HG02973 (cell line): Measurements from ENCODE around the gene CCDC80.
"Not testable (repeated sequence)": the region's sequence is repeated elsewhere in the genome, so short reads cannot be mapped to it uniquely, and the experiment has no call there.

Experiments used
- ATAC-seq: cut with Tn5 transposase; IDR thresholded peaks from one replicate; pipeline ENCODE4 v1.9.1; 2021; ENCODE audit warnings: moderate library complexity; ENCODE audit not compliant: unreplicated experiment

Gene CCDC80

GRCh38 chr3:112593258-112593657 lies 47.7 kb downstream of the CCDC80 start:
- ATAC-seq, result no peak

GRCh38 chr3:112587336-112587735 lies 53.6 kb downstream of the CCDC80 start:
- ATAC-seq, result no peak

GRCh38 chr3:112585782-112586181 lies 55.2 kb downstream of the CCDC80 start:
- no peak for ATAC-seq

GRCh38 chr3:112583105-112583504 lies 57.8 kb downstream of the CCDC80 start:
- no peak for ATAC-seq

GRCh38 chr3:112582244-112582874 lies 58.6 kb downstream of the CCDC80 start:
- ATAC-seq, result peak; percentile 54

GRCh38 chr3:112579697-112580096 lies 61.2 kb downstream of the CCDC80 start:
- ATAC-seq, result no peak

- ATAC-seq, result no peak
Observed at GRCh38 chr3:112579232-112579631, 61.7 kb downstream of the CCDC80 start.

GRCh38 chr3:112572701-112573100 lies 68.2 kb downstream of the CCDC80 start:
- no peak for ATAC-seq

GRCh38 chr3:112569265-112569664 lies 71.7 kb downstream of the CCDC80 start:
- no peak for ATAC-seq

GRCh38 chr3:112568642-112569041 lies 72.3 kb downstream of the CCDC80 start:
- no peak for ATAC-seq

- no peak for ATAC-seq
Observed at GRCh38 chr3:112564940-112565305, 76.0 kb downstream of the CCDC80 start.

GRCh38 chr3:112564247-112564939 lies 76.5 kb downstream of the CCDC80 start:
- not testable (repeated sequence) for ATAC-seq

GRCh38 chr3:112561734-112562529 lies 79.0 kb downstream of the CCDC80 start, which contains the start of the genes ATG3 and SLC35A5:
TSS of gene ATG3 (minus strand) at chr3:112561962. CDS start at chr3:112561528, 434 bp downstream.
TSS of gene SLC35A5 (plus strand) at chr3:112562045. CDS start at chr3:112563404, 1,359 bp downstream.
- peak; percentile 80 for ATAC-seq

- peak; percentile 42 for ATAC-seq
Observed at GRCh38 chr3:112561484-112561733, 79.5 kb downstream of the CCDC80 start.

- ATAC-seq, result peak; percentile 17
Observed at GRCh38 chr3:112560721-112561483, 80.0 kb downstream of the CCDC80 start.

- no peak for ATAC-seq
Observed at GRCh38 chr3:112560307-112560706, 80.6 kb downstream of the CCDC80 start.

- no peak for ATAC-seq
Observed at GRCh38 chr3:112557976-112558375, 83.0 kb downstream of the CCDC80 start.

- ATAC-seq, result no peak
Observed at GRCh38 chr3:112555535-112556170, 85.3 kb downstream of the CCDC80 start.

- ATAC-seq, result no peak
Observed at GRCh38 chr3:112550859-112551258, 90.1 kb downstream of the CCDC80 start.
